Tibial artery (tissue), 4 donors: ENCODE results near the gene CCR2.
"Not testable (repeated sequence)": the region's sequence is repeated elsewhere in the genome, so short reads cannot be mapped to it uniquely, and the experiment has no call there.

Source experiments
- DNase-seq, 2 donors: peaks; one replicate each; pipeline ENCODE4 v3.0.0-alpha.2; 2019
- H3K27ac ChIP-seq, 2 donors: fragments of 200-600 bp; sonication (generic) in 1 of 2; 1 replicate in 1 of 2; 2 replicates in 1 of 2; pipeline ENCODE4 v1.5.1; 2018 to 2019; ENCODE audit warnings: mild to moderate bottlenecking in 1 of 2
- H3K27me3 ChIP-seq, 2 donors: fragments of 200-600 bp; sonication (generic) in 1 of 2; one replicate each; pipeline versions ENCODE4 v1.5.1 to v1.6.0; 2016 to 2019
- H3K36me3 ChIP-seq, 3 donors: fragments of 200-600 bp; sonication (generic) in 2 of 3; one replicate each; pipeline ENCODE4 v1.5.1; 2016 to 2019; ENCODE audit warnings: mild to moderate bottlenecking in 2 of 3
- H3K4me1 ChIP-seq, 4 donors: fragments of 200-600 bp; sonication (generic) in 2 of 4; 1 replicate in 3 of 4; 2 replicates in 1 of 4; pipeline ENCODE4 v1.5.1; 2016 to 2019
- H3K4me3 ChIP-seq, 2 donors: fragments of 200-600 bp; sonication (generic) in 1 of 2; 1 replicate in 1 of 2; 2 replicates in 1 of 2; pipeline ENCODE4 v1.5.1; 2018 to 2019; ENCODE audit warnings: mild to moderate bottlenecking in 2 of 2
- H3K9me3 ChIP-seq, 3 donors: fragments of 200-600 bp; sonication (generic) in 1 of 3; one replicate each; pipeline ENCODE4 v1.5.1; 2016 to 2019
- intact Hi-C: fragments of 100-400 bp; cut with DNase I; formaldehyde crosslinking; loops from one replicate; pipeline ENCODE4 v1.15.0; 2023; ENCODE audit warnings: low total_unique reads
- TF ChIP-seq, protein P1 (sequence below), 2 experiments: fragments of 200-600 bp in 1 of 2; fragments of 450-650 bp in 1 of 2; IDR thresholded peaks; one replicate each; pipeline ENCODE4 v1.5.1; 2017 to 2019; ENCODE audit warnings: antibody characterized with exemption in 2 of 2, mild to moderate bottlenecking in 1 of 2, moderate library complexity in 1 of 2

The CCR2 gene

DNA sequence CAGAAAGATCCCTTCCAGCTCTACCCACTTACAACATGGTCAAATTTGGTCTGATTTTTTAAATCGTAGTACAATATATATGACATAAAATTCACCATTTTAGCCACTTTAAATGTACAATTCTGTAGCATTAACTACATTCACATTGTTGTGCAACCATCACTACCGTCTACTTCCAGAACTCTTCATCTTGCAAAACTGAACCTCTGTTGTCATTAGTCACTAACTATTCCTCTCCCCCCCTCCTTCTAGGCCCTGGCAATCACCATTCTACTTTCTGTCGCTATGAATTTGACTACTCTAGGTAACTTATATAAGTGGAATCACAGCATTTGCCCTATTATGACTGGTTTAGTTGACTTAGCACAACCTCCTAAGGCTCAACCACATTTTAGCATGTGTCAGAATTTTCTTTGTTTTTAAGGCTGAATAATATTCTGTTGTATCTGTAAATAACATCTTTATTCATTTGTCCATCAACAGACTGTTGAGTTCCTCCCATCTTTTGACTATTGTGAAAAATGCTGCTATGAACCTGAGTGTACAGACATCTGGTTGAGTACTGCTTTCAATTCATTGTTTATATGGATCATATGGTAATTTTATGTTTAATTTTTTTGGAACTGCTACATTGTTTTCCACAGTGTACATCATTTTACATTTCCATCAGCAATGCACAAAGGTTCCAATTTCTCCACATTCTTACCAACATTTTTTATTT, 35.5 kb upstream of the CCR2 start:
- DNase-seq, result no peak
- Histone ChIP-seq H3K4me3 (no peak overlapping the region), H3K9me3 (no peaks in the 10 kb centered on the region), H3K36me3 (no peaks in the 10 kb centered on the region), H3K27ac (no peak overlapping the region), H3K27me3 (no peaks in the 10 kb centered on the region), H3K4me1 (no peaks in the 10 kb centered on the region)
- intact Hi-C loops, result no loop called here
- TF ChIP-seq, protein P1, sequence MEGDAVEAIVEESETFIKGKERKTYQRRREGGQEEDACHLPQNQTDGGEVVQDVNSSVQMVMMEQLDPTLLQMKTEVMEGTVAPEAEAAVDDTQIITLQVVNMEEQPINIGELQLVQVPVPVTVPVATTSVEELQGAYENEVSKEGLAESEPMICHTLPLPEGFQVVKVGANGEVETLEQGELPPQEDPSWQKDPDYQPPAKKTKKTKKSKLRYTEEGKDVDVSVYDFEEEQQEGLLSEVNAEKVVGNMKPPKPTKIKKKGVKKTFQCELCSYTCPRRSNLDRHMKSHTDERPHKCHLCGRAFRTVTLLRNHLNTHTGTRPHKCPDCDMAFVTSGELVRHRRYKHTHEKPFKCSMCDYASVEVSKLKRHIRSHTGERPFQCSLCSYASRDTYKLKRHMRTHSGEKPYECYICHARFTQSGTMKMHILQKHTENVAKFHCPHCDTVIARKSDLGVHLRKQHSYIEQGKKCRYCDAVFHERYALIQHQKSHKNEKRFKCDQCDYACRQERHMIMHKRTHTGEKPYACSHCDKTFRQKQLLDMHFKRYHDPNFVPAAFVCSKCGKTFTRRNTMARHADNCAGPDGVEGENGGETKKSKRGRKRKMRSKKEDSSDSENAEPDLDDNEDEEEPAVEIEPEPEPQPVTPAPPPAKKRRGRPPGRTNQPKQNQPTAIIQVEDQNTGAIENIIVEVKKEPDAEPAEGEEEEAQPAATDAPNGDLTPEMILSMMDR (IDR thresholded peaks at IDR 0.05), result no peak

DNA sequence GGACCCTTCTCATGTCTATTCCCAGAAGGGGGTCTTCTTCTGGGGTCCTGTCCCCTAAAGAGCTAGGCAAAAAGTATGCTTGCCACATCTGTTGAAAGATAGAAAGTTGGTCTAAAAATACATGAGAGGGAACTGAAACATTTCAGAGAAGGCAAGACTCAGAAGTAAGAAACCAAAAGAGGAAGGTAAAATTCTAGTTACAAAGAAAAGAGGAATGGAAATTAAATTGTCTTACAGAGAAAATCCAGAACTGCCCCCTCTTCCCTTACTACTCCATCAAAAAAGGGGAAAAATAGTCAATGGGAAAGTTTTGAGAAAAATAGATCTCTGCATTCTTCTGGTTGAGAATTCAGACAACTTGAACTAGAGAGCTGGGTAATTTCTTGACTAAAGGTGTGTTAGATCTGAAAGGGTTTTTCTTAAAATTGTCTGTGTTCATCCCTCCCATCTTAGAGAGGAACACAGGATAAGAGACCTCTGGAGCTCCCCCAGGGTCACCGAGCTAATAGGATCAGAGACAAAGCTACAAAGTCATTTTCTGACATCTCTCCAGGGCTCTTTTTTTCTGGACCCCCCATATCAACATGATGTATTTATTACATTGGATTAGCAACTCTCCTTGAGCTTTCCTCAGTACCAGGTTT, 32.3 kb upstream of the CCR2 start:
- Histone ChIP-seq H3K36me3 (no peaks in the 10 kb centered on the region), H3K27me3 (no peaks in the 10 kb centered on the region), H3K27ac (no peak overlapping the region), H3K4me1 (no peaks in the 10 kb centered on the region), H3K4me3 (no peak overlapping the region), H3K9me3 (no peaks in the 10 kb centered on the region)
- intact Hi-C loops, result no loop called here
- DNase-seq, result no peak
- TF ChIP-seq, protein P1 (IDR thresholded peaks at IDR 0.05), result no peak

DNA sequence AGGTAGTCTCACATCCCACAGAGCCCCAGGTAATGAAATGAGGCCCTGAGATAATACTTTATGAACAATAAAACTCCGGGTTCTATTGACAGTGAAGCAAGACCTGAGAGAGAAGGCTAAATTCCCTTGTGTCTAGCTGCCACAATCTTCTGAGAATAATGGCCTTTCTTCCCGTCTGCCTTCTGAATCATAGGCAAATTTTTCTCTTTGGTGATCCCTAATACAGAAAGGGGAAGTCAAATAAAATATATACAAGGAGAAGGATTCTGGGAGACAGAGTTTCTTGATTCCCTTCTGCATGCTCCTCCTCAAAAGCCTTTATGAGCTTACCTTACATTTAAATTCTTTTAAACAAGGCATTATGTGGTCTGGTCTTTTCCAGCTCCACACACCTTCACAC, 29.9 kb upstream of the CCR2 start:
- intact Hi-C loops, result no loop called here
- H3K36me3 ChIP-seq, result no peaks in the 10 kb centered on the region
- TF ChIP-seq, protein P1 (IDR thresholded peaks at IDR 0.05), result no peak
- H3K9me3 ChIP-seq, result no peaks in the 10 kb centered on the region
- no peak overlapping the region for H3K27ac ChIP-seq
- no peak for DNase-seq
- H3K4me1 ChIP-seq, result no peaks in the 10 kb centered on the region
- H3K27me3 ChIP-seq, result no peaks in the 10 kb centered on the region
- H3K4me3 ChIP-seq, result no peak overlapping the region

DNA sequence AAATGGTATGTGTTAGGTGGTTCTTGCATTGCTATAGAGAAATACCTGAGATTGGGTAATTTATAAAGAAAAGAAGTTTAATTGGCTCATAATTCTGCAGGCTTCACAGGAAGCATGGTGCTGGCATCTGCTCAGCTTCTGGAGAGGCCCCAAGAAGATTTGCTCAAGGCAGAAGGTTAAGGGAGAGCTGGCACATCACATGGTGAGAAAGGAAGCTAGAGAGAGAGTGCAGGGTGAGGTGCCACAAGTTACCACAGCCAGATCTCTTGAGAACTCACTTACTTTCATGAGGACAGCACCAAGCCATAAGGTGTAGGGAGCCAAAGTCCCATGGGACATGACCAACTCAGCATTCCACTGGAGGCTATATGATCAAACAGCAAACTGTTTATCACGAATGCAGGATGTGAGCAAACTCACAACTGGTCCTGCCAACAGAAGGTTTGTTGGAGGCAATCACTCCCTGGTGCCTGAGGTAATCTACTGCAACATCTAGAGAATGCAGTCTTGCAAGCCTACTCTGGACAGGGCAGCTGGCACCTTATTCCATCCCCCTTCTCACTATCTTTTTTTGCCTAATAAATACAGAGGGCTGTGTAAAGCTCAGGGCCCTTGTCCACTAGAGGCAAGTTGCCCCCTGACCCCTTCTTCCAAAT, 28.1 kb upstream of the CCR2 start:
- TF ChIP-seq, protein P1 (IDR thresholded peaks at IDR 0.05), result no peak
- H3K4me1 ChIP-seq, result no peaks in the 10 kb centered on the region
- no peak for DNase-seq
- H3K27me3 ChIP-seq, result no peaks in the 10 kb centered on the region
- intact Hi-C loops, result no loop called here
- H3K27ac ChIP-seq, result no peak overlapping the region
- H3K36me3 ChIP-seq, result no peaks in the 10 kb centered on the region
- H3K4me3 ChIP-seq, result no peak overlapping the region
- H3K9me3 ChIP-seq, result no peaks in the 10 kb centered on the region

DNA sequence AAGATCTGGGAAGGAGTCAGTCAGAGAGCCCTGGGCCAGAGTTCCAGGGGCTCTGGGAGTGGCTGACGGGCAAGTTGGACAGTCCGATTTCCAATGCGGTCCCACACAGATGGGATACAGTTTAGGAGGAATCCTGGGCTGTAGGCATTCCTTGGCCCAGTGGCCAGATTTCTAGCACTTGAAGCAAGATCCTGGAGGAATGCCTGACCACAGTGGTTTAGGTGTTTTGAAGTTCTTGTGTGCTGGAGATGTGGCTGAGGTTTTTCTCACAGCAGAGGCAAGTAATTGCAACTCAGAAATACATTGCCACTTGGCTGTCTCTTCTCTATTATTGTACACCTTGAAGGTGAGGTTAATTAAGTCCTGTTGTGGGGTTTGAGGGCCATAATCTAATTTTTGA, 23.2 kb upstream of the CCR2 start:
- H3K4me3 ChIP-seq, H3K27me3 ChIP-seq, H3K36me3 ChIP-seq, DNase-seq, H3K4me1 ChIP-seq, H3K9me3 ChIP-seq, intact Hi-C loops, H3K27ac ChIP-seq: not testable (repeated sequence)
